Epithelial cell of proximal tubule (primary cell): ENCODE results near the gene BORCS8. TPM values are rescaled to one million over a fixed set of nuclear protein-coding genes. Genes with fewer than 3 reads are reported as not detected.

Experiments
- DNase-seq: peaks from one replicate; pipeline ENCODE4 v3.0.0-alpha.2; 2011; ENCODE audit warnings: low read depth
- H3K4me3 ChIP-seq: 2 replicates; pipeline ENCODE4 v1.5.1; 2011; ENCODE audit warnings: low read depth, mild to moderate bottlenecking, low read length
- total RNA-seq: library from RNA; depleted of rRNA; stranded (reverse); fragments of >200 nt; gene quantifications from 2 replicates; pipeline ENCODE4 v1.2.3, GENCODE V29; 2015
- TF ChIP-seq, protein P1 (sequence below): conservative IDR thresholded peaks from 2 replicates; pipeline ENCODE4 v1.5.1; 2012; ENCODE audit warnings: low read depth, mild to moderate bottlenecking, low read length

The BORCS8 gene
- total RNA-seq, 1 donor from 2014 or later: 27.4 TPM

DNA sequence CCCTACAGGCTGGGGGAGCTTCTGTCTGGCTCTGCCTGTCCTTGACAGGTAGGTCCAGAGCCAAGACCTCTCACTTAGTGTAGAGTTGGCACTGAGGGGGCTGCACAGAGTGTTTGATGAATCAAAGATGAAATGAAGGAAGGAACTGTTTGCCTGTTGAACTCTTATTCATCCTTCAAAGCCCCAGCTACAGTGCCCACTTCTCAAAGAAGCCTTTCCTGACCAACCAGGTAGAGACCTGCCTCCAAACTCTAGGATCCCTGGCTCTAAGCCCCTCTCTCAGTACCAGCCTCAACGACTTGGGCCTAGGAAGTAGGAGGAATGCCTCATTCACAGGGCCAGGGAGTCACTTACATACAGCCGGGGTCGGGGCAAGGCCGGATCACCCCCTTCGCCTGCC, 44.6 kb downstream of the BORCS8 start:
- DNase-seq: no peak
- TF ChIP-seq, protein P1, sequence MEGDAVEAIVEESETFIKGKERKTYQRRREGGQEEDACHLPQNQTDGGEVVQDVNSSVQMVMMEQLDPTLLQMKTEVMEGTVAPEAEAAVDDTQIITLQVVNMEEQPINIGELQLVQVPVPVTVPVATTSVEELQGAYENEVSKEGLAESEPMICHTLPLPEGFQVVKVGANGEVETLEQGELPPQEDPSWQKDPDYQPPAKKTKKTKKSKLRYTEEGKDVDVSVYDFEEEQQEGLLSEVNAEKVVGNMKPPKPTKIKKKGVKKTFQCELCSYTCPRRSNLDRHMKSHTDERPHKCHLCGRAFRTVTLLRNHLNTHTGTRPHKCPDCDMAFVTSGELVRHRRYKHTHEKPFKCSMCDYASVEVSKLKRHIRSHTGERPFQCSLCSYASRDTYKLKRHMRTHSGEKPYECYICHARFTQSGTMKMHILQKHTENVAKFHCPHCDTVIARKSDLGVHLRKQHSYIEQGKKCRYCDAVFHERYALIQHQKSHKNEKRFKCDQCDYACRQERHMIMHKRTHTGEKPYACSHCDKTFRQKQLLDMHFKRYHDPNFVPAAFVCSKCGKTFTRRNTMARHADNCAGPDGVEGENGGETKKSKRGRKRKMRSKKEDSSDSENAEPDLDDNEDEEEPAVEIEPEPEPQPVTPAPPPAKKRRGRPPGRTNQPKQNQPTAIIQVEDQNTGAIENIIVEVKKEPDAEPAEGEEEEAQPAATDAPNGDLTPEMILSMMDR: no peak
- H3K4me3 ChIP-seq: no peak overlapping the region

DNA sequence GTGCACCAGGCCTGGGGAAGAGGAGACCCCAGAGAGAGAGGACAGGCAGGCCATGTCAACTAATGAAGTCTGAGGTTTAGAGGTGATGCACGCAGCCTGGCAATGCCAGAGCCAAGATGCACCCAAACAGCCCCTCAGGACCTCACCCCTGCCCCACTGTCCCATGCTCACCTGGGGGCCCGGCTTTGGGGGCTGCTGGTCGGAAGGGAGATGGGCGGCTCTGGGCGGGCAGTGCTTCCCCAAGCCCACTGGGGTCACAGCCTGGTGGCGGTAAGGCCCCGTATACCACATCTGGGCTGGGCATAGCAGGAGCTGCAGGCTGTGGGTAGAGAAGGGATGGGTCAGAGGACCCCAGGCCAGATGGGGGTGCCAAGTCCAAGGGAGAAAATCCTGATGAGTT, 45.1 kb downstream of the BORCS8 start:
- H3K4me3 ChIP-seq: no peak overlapping the region
- no peak for DNase-seq
- TF ChIP-seq, protein P1: no peak

DNA sequence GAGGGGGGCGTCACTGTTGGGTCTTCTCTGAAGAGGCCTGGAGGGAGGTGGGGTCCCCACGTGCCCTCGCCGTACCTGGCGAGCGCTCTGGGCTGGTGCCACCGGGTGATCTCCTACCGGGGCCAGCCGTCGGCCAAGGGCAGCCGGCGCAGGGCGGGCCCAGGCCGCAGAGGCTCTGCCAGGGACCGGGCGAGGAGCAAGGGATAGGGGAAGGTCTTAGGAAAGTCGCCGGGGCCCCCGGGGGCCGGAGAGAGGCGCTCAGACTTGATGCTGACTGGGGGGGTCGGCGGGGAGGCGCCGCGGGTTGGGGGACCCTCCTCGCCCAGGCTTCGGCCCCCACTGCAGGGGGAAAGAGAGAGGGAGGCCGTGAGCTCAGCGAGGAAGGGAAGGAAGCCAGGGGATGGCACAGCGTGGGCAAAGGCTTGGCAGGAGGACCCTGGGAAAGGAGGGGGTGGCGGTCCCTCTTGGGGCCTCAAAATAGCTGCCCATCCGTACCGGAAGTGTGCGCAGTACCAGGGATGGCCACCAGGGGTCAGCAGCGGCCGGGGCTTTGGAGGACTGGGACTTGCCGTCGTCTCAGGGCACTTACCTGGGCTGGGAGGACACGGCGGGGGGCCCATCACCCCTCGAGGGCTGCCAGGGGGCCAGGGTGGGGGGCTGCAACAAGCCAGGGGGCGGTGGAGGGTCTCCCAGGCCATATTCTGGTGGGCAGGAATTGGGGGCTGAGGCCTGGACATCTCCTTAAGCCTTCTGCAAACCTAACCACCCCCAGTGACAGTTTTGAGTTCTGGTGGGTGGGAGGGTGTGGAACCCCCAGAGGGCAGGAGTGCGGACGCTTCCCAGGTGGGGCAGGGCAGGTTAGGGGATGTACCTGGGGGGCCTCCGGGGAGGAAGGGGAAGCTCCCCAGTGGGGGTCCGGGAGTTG, 46.0 kb downstream of the BORCS8 start:
- no peak for DNase-seq
- H3K4me3 ChIP-seq: no peak overlapping the region
- TF ChIP-seq, protein P1: peak; percentile 88

DNA sequence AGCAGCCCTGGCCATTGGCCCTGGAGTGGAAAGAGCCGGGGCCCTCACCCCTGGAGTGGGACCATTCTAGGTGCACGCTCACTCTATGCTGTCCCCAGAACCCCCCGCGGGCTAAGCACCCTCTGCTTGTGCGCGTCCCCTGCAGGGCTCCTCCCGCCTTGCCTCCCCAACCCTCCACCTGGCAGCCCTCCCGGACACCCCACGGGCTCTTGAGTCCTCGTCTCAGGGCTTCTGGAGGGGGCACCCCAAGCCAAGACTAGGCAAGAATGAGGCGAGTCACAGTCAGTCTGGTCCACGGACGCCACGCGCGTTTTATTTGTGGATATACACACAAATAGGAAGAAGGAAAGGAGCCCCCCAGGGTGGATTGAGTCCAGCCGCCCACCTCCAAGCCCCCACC, 46.7 kb downstream of the BORCS8 start:
- no peak for DNase-seq

DNA sequence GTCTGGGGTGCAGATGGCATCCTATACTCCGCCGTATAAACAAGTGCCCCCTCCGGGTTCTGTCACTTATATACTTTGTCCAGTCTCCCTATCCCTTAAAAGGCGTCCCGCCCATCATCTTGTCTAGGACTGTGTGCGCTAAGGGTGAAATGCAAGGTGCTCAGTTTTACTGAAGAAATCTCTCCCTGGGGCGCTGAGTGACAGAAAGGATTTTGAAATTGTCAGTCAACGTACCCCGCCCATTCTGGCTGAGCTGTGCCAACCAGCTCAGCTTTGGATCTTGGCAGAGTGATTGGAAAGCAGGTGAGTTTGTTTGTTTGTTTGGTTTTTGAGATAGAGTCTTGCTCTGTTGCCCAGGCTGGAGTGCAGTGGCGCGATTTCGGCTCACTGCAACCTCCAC, 49.6 kb downstream of the BORCS8 start:
- TF ChIP-seq, protein P1: no peak
- no peak for DNase-seq
- no peak overlapping the region for H3K4me3 ChIP-seq

More for the DNA sequence above, 46.7 kb downstream of the BORCS8 start:
- H3K4me3 ChIP-seq: no peak overlapping the region
- TF ChIP-seq, protein P1: no peak

DNA sequence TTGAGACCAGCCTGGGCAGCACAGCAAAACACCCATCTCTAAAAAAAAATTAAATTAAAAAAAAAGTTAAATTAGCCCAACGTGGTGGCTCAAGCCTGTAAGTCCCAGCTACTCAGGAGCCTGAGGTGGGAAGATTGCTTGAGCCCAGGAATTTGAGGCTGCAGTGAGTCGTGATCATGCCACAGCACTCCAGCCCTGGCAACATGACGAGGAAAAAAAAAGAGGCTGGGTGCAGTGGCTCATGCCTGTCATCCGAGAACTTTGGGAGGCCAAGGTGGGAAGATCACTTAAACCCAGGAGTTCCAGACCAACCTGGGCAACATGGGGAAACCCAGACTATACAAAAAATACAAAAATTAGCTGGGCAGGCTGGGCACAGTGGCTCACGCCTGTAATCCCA, 51.5 kb downstream of the BORCS8 start:
- TF ChIP-seq, protein P1: no peak
- H3K4me3 ChIP-seq: no peak overlapping the region
- DNase-seq: no peak

DNA sequence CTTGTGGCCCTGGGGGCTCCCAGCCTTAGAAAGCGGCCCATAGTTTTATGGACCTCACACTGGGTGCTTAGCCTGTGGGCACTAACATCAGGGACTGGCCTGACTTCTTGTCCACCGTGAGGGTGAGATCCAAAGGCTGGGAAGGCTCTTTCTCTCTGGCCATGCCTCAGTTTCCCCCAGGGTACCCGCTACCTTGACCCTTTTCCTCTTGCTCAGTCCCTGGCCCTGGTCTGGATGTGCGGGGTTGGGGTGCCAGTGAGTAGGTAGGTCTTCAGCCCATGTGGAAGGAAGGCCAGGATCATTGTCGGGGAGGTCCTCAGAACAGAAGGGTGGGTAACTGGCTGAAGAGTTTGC, 52.1 kb downstream of the BORCS8 start:
- DNase-seq: no peak
- TF ChIP-seq, protein P1: no peak
- H3K4me3 ChIP-seq: no peak overlapping the region
